ENCODE data around the gene MED31. TPM values are rescaled to one million over a fixed set of nuclear protein-coding genes. Genes with fewer than 3 reads are reported as not detected.
"Not testable (repeated sequence)": the region's sequence is repeated elsewhere in the genome, so short reads cannot be mapped to it uniquely, and the experiment has no call there.

The MED31 gene
- total and polyA plus RNA-seq, 10 donors: 6.0 to 28.9 (median 16.8) TPM

DNA sequence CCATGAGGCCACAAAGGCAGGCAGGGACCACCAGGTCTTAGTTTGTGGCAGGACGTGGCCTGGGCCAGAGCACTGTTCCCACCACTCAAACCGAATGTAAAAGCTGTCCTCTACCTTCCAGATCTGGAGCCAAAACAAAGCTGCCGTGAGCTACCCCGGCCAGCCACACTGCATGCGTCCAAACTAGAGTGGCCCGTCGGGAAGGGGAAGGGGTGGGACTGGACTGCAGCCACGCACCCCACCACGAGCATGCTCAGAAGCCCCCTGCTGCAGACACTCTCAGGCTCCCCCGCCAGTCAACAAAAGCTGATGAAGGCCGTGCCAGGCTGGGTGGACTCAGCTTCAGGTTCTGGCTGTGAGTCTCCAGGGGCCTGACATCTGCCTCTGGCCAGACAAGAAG is 46.6 kb upstream of the MED31 start:
- peaks cover 0 to 32% (median 0%) of the 10 kb centered on the region in 7 donors for H3K27me3 ChIP-seq (replicated peaks in 1 of 7)
- H3K4me1 ChIP-seq: peaks cover 0 to 8% (median 3%) of the 10 kb centered on the region in 6 donors
- TF ChIP-seq POLR2AphosphoS5 (IDR thresholded peaks at IDR 0.05): no peak
- TF ChIP-seq, protein P1, sequence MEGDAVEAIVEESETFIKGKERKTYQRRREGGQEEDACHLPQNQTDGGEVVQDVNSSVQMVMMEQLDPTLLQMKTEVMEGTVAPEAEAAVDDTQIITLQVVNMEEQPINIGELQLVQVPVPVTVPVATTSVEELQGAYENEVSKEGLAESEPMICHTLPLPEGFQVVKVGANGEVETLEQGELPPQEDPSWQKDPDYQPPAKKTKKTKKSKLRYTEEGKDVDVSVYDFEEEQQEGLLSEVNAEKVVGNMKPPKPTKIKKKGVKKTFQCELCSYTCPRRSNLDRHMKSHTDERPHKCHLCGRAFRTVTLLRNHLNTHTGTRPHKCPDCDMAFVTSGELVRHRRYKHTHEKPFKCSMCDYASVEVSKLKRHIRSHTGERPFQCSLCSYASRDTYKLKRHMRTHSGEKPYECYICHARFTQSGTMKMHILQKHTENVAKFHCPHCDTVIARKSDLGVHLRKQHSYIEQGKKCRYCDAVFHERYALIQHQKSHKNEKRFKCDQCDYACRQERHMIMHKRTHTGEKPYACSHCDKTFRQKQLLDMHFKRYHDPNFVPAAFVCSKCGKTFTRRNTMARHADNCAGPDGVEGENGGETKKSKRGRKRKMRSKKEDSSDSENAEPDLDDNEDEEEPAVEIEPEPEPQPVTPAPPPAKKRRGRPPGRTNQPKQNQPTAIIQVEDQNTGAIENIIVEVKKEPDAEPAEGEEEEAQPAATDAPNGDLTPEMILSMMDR (IDR thresholded peaks at IDR 0.05 in 8 of 11, conservative IDR thresholded peaks at IDR 0.05 in 3 of 11): no peak
- intact Hi-C loops (cut with DNase I; ENCODE audit: low total_unique reads): no loop called here
- DNase-seq: no peak
- H3K36me3 ChIP-seq: no peaks in the 10 kb centered on the region
- no peaks in the 10 kb centered on the region for H3K9me3 ChIP-seq
- no peak overlapping the region for H3K4me3 ChIP-seq
- H3K27ac ChIP-seq: no peak overlapping the region
- 78 to 100% (median 83%) methylated on average over 2 to 11 of the region's 11 CpGs for WGBS, 5 donors

DNA sequence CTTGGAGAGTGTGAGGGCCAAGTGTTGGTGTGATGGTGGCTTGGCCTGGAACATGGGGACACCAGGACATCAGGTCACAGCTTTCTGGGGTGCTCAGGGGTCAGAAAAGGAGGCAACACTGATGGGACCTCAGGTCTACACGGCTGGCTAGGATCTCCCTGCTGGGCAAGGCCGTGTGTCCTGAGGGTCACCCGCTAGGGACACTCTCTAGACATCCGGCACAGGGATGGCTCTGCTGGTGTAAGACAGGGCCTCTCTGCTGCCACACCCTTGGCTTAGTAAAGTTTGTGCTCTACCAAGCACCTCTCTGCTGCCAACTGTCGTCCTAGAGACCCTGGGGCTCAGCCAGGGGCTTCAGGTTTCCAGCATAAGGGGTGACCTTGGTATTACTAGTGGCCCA is 45.5 kb upstream of the MED31 start:
- 72 to 92% (median 85%) methylated on average over 2 to 5 of the region's 5 CpGs for WGBS, 5 donors

DNA sequence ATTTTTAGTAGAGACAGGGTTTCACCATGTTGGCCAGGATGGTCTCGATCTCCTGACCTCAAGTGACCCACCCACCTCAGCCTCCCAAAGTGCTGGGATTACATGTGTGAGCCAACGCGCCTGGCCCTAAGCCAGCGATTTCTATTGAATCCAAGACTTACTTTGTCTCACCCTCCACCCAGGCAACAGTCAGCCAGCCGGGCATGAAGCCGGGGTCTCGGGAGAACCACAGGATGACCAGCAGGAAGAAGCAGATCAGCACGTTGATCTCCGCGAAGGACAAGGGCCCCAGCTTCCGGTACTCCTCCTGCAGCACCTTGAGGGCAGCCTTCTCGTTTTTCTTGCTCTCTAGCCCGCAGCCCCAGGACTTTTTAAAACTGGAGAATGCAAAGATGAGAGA is 44.2 kb upstream of the MED31 start:
- Histone ChIP-seq H3K9me3 (no peaks in the 10 kb centered on the region), H3K27ac (no peak overlapping the region), H3K27me3 (replicated peaks in 1 of 7) (peaks cover 0 to 40% (median 0%) of the 10 kb centered on the region in 7 donors), H3K36me3 (no peaks in the 10 kb centered on the region), H3K4me1 (no peaks in the 10 kb centered on the region), H3K4me3 (no peak overlapping the region)
- 72 to 87% (median 79%) methylated on average over 13 of the region's 13 CpGs for WGBS, 5 donors
- DNase-seq: no peak
- intact Hi-C loops (cut with DNase I; ENCODE audit: low total_unique reads): no loop called here
- TF ChIP-seq POLR2A (IDR thresholded peaks at IDR 0.05) (no peak), POLR2AphosphoS5 (IDR thresholded peaks at IDR 0.05) (no peak)
- TF ChIP-seq, protein P1 (IDR thresholded peaks at IDR 0.05 in 8 of 11, conservative IDR thresholded peaks at IDR 0.05 in 3 of 11): no peak

More for the DNA sequence above, 45.5 kb upstream of the MED31 start:
- TF ChIP-seq, protein P1 (IDR thresholded peaks at IDR 0.05 in 8 of 11, conservative IDR thresholded peaks at IDR 0.05 in 3 of 11): no peak
- TF ChIP-seq POLR2A (IDR thresholded peaks at IDR 0.05) (no peak), POLR2AphosphoS5 (IDR thresholded peaks at IDR 0.05) (no peak)
- Histone ChIP-seq H3K4me3 (no peak overlapping the region), H3K36me3 (no peaks in the 10 kb centered on the region), H3K27ac (no peak overlapping the region), H3K27me3 (replicated peaks in 1 of 7) (peaks cover 0 to 29% (median 0%) of the 10 kb centered on the region in 7 donors), H3K4me1 (peaks cover 0 to 5% (median 2%) of the 10 kb centered on the region in 6 donors), H3K9me3 (no peaks in the 10 kb centered on the region)
- no peak for DNase-seq
- intact Hi-C loops (cut with DNase I; ENCODE audit: low total_unique reads): no loop called here

DNA sequence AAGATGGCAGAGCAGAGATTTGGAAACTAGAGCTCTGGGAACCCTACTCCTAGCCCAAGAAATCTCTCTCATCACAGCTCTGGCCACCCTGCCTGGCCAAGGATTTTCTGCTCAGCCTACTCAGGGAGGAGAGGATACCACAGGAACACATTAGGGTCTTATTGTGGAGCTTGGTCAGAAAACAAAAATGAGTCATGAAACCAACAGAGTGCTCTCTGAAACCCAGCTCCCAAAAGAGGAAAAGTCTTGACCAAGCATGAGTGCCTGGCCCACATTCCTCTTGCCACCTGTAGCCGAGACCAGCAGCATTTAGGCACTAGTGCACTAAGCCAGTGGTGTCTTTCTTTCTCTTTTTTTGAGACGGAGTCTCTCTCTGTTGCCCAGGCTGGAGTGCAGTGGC is 43.6 kb upstream of the MED31 start:
- TF ChIP-seq POLR2A (IDR thresholded peaks at IDR 0.05) (no peak), POLR2AphosphoS5 (IDR thresholded peaks at IDR 0.05) (no peak)
- TF ChIP-seq, protein P1 (IDR thresholded peaks at IDR 0.05 in 8 of 11, conservative IDR thresholded peaks at IDR 0.05 in 3 of 11): no peak
- no peak for DNase-seq
- Histone ChIP-seq H3K9me3 (no peaks in the 10 kb centered on the region), H3K27me3 (replicated peaks in 1 of 7) (peaks cover 0 to 44% (median 0%) of the 10 kb centered on the region in 7 donors), H3K27ac (no peak overlapping the region), H3K4me1 (no peaks in the 10 kb centered on the region), H3K36me3 (no peaks in the 10 kb centered on the region), H3K4me3 (no peak overlapping the region)
- intact Hi-C loops (cut with DNase I; ENCODE audit: low total_unique reads): no loop called here
- whole genome bisulfite sequencing, 5 donors: 83 to 97% (median 87%) methylated on average over 2 of the region's 2 CpGs

DNA sequence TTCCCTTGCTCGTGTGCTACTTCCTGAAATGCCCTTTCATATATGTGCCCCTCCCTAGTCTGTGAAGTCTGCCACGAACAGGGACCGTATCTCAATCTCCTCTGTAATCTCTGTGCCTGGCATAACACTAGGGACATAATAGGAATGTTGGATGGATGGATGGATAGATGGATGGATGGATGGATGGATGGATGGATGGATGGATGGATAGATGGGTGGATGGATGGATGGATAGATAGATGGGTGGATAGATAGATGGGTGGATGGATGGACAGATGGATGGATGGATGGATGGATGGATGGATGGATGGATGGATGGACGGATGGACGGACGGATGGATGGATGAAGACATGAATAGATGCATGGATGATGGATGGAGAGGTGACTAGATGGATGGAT is 40.6 kb upstream of the MED31 start:
- H3K36me3 ChIP-seq; DNase-seq; H3K27ac ChIP-seq; H3K4me3 ChIP-seq; H3K4me1 ChIP-seq; intact Hi-C loops (cut with DNase I; ENCODE audit: low total_unique reads); H3K9me3 ChIP-seq: not testable (repeated sequence)
- 60 to 67% (median 64%) methylated on average over 6 of the region's 6 CpGs for WGBS, 5 donors
- H3K27me3 ChIP-seq (replicated peaks in 1 of 7): peaks cover 0 to 56% (median 0%) of the 10 kb centered on the region in 7 donors
